Adipocyte (in vitro differentiated cells): Measurements from ENCODE around the gene STX11.

Experiments used
- DNase-seq: peaks from one replicate; pipeline ENCODE4 v3.0.0-alpha.2; 2015; ENCODE audit warnings: low read depth
- H3K27me3 ChIP-seq: replicated peaks from 2 replicates; pipeline ENCODE4 v1.7.0; 2013; ENCODE audit warnings: mild to moderate bottlenecking, low read length, moderate library complexity; ENCODE audit not compliant: control insufficient read depth, insufficient read depth
- H3K36me3 ChIP-seq: 2 replicates; pipeline ENCODE4 v1.7.0; 2013; ENCODE audit warnings: low read length, mild to moderate bottlenecking, moderate library complexity; ENCODE audit not compliant: control insufficient read depth, insufficient read depth, severe bottlenecking
- H3K4me1 ChIP-seq: 2 replicates; pipeline ENCODE4 v1.7.0; 2013; ENCODE audit warnings: mild to moderate bottlenecking, low read length, moderate library complexity; ENCODE audit not compliant: control insufficient read depth, insufficient read depth
- H3K4me3 ChIP-seq: 2 replicates; pipeline ENCODE4 v1.7.0; 2013; ENCODE audit warnings: mild to moderate bottlenecking, low read length, moderate library complexity
- H3K9ac ChIP-seq: 2 replicates; pipeline ENCODE4 v1.7.0; 2013; ENCODE audit warnings: mild to moderate bottlenecking, low read length, moderate library complexity
- H3K9me3 ChIP-seq: 2 replicates; pipeline ENCODE4 v1.7.0; 2013; ENCODE audit warnings: mild to moderate bottlenecking, low read length, moderate library complexity; ENCODE audit not compliant: control insufficient read depth

The STX11 gene

GRCh38 chr6:144156338-144156737, 6.0 kb downstream of the STX11 start:
- Histone ChIP-seq H3K9ac (peak overlapping the region; percentile 30), H3K4me3 (peak overlapping the region; percentile 44), H3K27me3 (no peaks in the 10 kb centered on the region), H3K9me3 (no peaks in the 10 kb centered on the region), H3K4me1 (peaks cover 32% of the 10 kb centered on the region), H3K36me3 (no peaks in the 10 kb centered on the region)
- peak; percentile 76 for DNase-seq

- no peak for DNase-seq
- Histone ChIP-seq H3K9me3 (no peaks in the 10 kb centered on the region), H3K9ac (peak overlapping the region; percentile 30), H3K36me3 (no peaks in the 10 kb centered on the region), H3K27me3 (no peaks in the 10 kb centered on the region), H3K4me1 (peaks cover 30% of the 10 kb centered on the region), H3K4me3 (peak overlapping the region; percentile 44)
Observed at GRCh38 chr6:144156991-144157390, 6.7 kb downstream of the STX11 start.

GRCh38 chr6:144158133-144158532, 7.8 kb downstream of the STX11 start:
- H3K36me3 ChIP-seq: no peaks in the 10 kb centered on the region
- peak overlapping the region; percentile 18 for H3K9ac ChIP-seq
- H3K9me3 ChIP-seq: no peaks in the 10 kb centered on the region
- no peaks in the 10 kb centered on the region for H3K27me3 ChIP-seq
- H3K4me1 ChIP-seq: peaks cover 30% of the 10 kb centered on the region
- no peak overlapping the region for H3K4me3 ChIP-seq
- DNase-seq: peak; percentile 82

- DNase-seq: no peak
- H3K27me3 ChIP-seq: no peaks in the 10 kb centered on the region
- peaks cover 30% of the 10 kb centered on the region for H3K4me1 ChIP-seq
Observed at GRCh38 chr6:144159223-144159622, 8.9 kb downstream of the STX11 start.

GRCh38 chr6:144159742-144160141, 9.4 kb downstream of the STX11 start:
- H3K27me3 ChIP-seq: no peaks in the 10 kb centered on the region
- no peaks in the 10 kb centered on the region for H3K36me3 ChIP-seq
- no peak for DNase-seq
- no peaks in the 10 kb centered on the region for H3K9me3 ChIP-seq
- no peak overlapping the region for H3K9ac ChIP-seq
- no peak overlapping the region for H3K4me3 ChIP-seq
- peaks cover 30% of the 10 kb centered on the region for H3K4me1 ChIP-seq

More at GRCh38 chr6:144159223-144159622, 8.9 kb downstream of the STX11 start:
- no peak overlapping the region for H3K9ac ChIP-seq
- H3K9me3 ChIP-seq: no peaks in the 10 kb centered on the region
- no peak overlapping the region for H3K4me3 ChIP-seq
- H3K36me3 ChIP-seq: no peaks in the 10 kb centered on the region

GRCh38 chr6:144160431-144161005, 10.2 kb downstream of the STX11 start:
- Histone ChIP-seq H3K36me3 (no peaks in the 10 kb centered on the region), H3K27me3 (no peaks in the 10 kb centered on the region), H3K9me3 (no peaks in the 10 kb centered on the region), H3K4me3 (no peak overlapping the region), H3K4me1 (peaks cover 30% of the 10 kb centered on the region), H3K9ac (no peak overlapping the region)
- DNase-seq: no peak

- Histone ChIP-seq H3K9ac (no peak overlapping the region), H3K27me3 (no peaks in the 10 kb centered on the region), H3K36me3 (no peaks in the 10 kb centered on the region), H3K4me3 (no peak overlapping the region), H3K4me1 (peaks cover 20% of the 10 kb centered on the region), H3K9me3 (no peaks in the 10 kb centered on the region)
- DNase-seq: no peak
Observed at GRCh38 chr6:144161975-144162374, 11.7 kb downstream of the STX11 start.

- Histone ChIP-seq H3K27me3 (no peaks in the 10 kb centered on the region), H3K36me3 (no peaks in the 10 kb centered on the region), H3K4me1 (peaks cover 10% of the 10 kb centered on the region), H3K4me3 (no peak overlapping the region), H3K9me3 (no peaks in the 10 kb centered on the region), H3K9ac (no peak overlapping the region)
- DNase-seq: no peak
Observed at GRCh38 chr6:144162977-144163376, 12.7 kb downstream of the STX11 start.

GRCh38 chr6:144165784-144166183, 15.5 kb downstream of the STX11 start:
- Histone ChIP-seq H3K4me1 (no peaks in the 10 kb centered on the region), H3K9ac (peak overlapping the region; percentile 27), H3K9me3 (no peaks in the 10 kb centered on the region), H3K4me3 (no peak overlapping the region), H3K27me3 (no peaks in the 10 kb centered on the region), H3K36me3 (no peaks in the 10 kb centered on the region)
- no peak for DNase-seq

GRCh38 chr6:144170044-144170443, 19.7 kb downstream of the STX11 start:
- DNase-seq: no peak
- Histone ChIP-seq H3K4me3 (no peak overlapping the region), H3K27me3 (no peaks in the 10 kb centered on the region), H3K36me3 (no peaks in the 10 kb centered on the region), H3K9ac (no peak overlapping the region), H3K9me3 (no peaks in the 10 kb centered on the region), H3K4me1 (peaks cover 9% of the 10 kb centered on the region)

GRCh38 chr6:144171406-144171805, 21.1 kb downstream of the STX11 start:
- H3K9me3 ChIP-seq: no peaks in the 10 kb centered on the region
- H3K9ac ChIP-seq: no peak overlapping the region
- DNase-seq: no peak
- no peak overlapping the region for H3K4me3 ChIP-seq
- no peaks in the 10 kb centered on the region for H3K27me3 ChIP-seq
- H3K36me3 ChIP-seq: no peaks in the 10 kb centered on the region
- H3K4me1 ChIP-seq: peaks cover 12% of the 10 kb centered on the region

- no peaks in the 10 kb centered on the region for H3K36me3 ChIP-seq
- no peak for DNase-seq
- no peaks in the 10 kb centered on the region for H3K9me3 ChIP-seq
- no peaks in the 10 kb centered on the region for H3K27me3 ChIP-seq
- no peak overlapping the region for H3K9ac ChIP-seq
- H3K4me3 ChIP-seq: no peak overlapping the region
- peaks cover 18% of the 10 kb centered on the region for H3K4me1 ChIP-seq
Observed at GRCh38 chr6:144174006-144174405, 23.7 kb downstream of the STX11 start.
